Measurements from ENCODE around the gene PGLYRP1. TPM values are rescaled to one million over a fixed set of nuclear protein-coding genes. Genes with fewer than 3 reads are reported as not detected.
A peak's percentile ranks its signal among the peaks of the same experiment; 100 is the strongest.

The PGLYRP1 gene
- total RNA-seq, 1 experiment from 2014 or later: not detected

GRCh38 chr19:46018729-46019251 is 4.1 kb downstream of the PGLYRP1 start:
- no peak overlapping the region for H3K27ac ChIP-seq
- ChIA-PET CTCF (interaction anchor here (0.7 to 1.0 kb wide), 2 partner anchors 10 to 73 kb away, joined by 5 to 6 read pairs; no protein-coding TSS in a partner anchor), POLR2A (ENCODE audit: unreplicated experiment) (interaction anchor here (0.6 kb wide), 1 partner anchor 23 kb away, joined by 3 read pairs; the partner anchor contains the start of gene CCDC61)
- BruUV-seq (replicated peaks): no TSS peak
- peaks cover 7% of the 10 kb centered on the region; the same call in 1 of the 2 replicates for H3K4me1 ChIP-seq (replicated peaks; ENCODE audit: insufficient read depth)
- no peak for DNase-seq
- H2AFZ ChIP-seq: no peak overlapping the region
- H3K36me3 ChIP-seq (ENCODE audit: low read depth): no peaks in the 10 kb centered on the region
- no peaks in the 10 kb centered on the region for H3K27me3 ChIP-seq (ENCODE audit: insufficient read depth, low read depth)
- H3K9me3 ChIP-seq (ENCODE audit: insufficient read depth, low read depth): no peaks in the 10 kb centered on the region
- peaks cover 5% of the 10 kb centered on the region; the same call in 1 of the 2 replicates for H4K20me1 ChIP-seq (ENCODE audit: insufficient read depth)
- H3K4me2 ChIP-seq: no peak overlapping the region
- intact Hi-C loops (cut with micrococcal nuclease; ENCODE audit: unreplicated experiment): loop anchor here (5.0 kb wide), 1 partner anchor 136 kb away; no protein-coding TSS in a partner anchor
- no peak for TF ChIP-seq CTCF (conservative IDR thresholded peaks at IDR 0.05)
- TF ChIP-seq EZH2 (IDR thresholded peaks at IDR 0.05; ENCODE audit: low read depth): no peak
- no peaks in the 10 kb centered on the region for H3K9me2 ChIP-seq (ENCODE audit: insufficient read depth)
- no peaks in the 10 kb centered on the region for H3K79me2 ChIP-seq (ENCODE audit: low read depth)
- peaks cover 9% of the 10 kb centered on the region for H3F3A ChIP-seq (ENCODE audit: insufficient read depth, low read depth)
- no peak overlapping the region for H3K4me3 ChIP-seq

GRCh38 chr19:46017874-46018675 is 4.8 kb downstream of the PGLYRP1 start:
- no peak overlapping the region for H3K27ac ChIP-seq
- no peak for TF ChIP-seq EZH2 (IDR thresholded peaks at IDR 0.05; ENCODE audit: low read depth)
- no peak for TF ChIP-seq CTCF (conservative IDR thresholded peaks at IDR 0.05)
- no peak overlapping the region for H3K4me3 ChIP-seq
- CTCF ChIA-PET: interaction anchor here (0.7 to 1.0 kb wide), 2 partner anchors 11 to 73 kb away, joined by 5 to 6 read pairs; no protein-coding TSS in a partner anchor
- H4K20me1 ChIP-seq (ENCODE audit: insufficient read depth): peaks cover 5% of the 10 kb centered on the region; the same call in 1 of the 2 replicates
- no peaks in the 10 kb centered on the region for H3K36me3 ChIP-seq (ENCODE audit: low read depth)
- no peak overlapping the region for H2AFZ ChIP-seq
- DNase-seq: no peak
- intact Hi-C loops (cut with micrococcal nuclease; ENCODE audit: unreplicated experiment): loop anchor here (5.0 kb wide), 1 partner anchor 136 kb away; no protein-coding TSS in a partner anchor
- H3K4me2 ChIP-seq: no peak overlapping the region
- H3K4me1 ChIP-seq (replicated peaks; ENCODE audit: insufficient read depth): peaks cover 7% of the 10 kb centered on the region; the same call in 1 of the 2 replicates
- no peaks in the 10 kb centered on the region for H3K27me3 ChIP-seq (ENCODE audit: insufficient read depth, low read depth)
- no peaks in the 10 kb centered on the region for H3K9me3 ChIP-seq (ENCODE audit: insufficient read depth, low read depth)
- BruUV-seq (replicated peaks): no TSS peak
- H3K9me2 ChIP-seq (ENCODE audit: insufficient read depth): no peaks in the 10 kb centered on the region
- POLR2A ChIA-PET (ENCODE audit: unreplicated experiment): no interaction called here
- H3K79me2 ChIP-seq (ENCODE audit: low read depth): no peaks in the 10 kb centered on the region
- peaks cover 8% of the 10 kb centered on the region for H3F3A ChIP-seq (ENCODE audit: insufficient read depth, low read depth)

GRCh38 chr19:46017095-46017429 is 5.8 kb downstream of the PGLYRP1 start:
- DNase-seq: no peak
- Histone ChIP-seq H3K4me2 (no peak overlapping the region), H3K27ac (no peak overlapping the region), H3K27me3 (ENCODE audit: insufficient read depth, low read depth) (no peaks in the 10 kb centered on the region), H3K4me1 (replicated peaks; ENCODE audit: insufficient read depth) (peaks cover 7% of the 10 kb centered on the region; the same call in 1 of the 2 replicates), H3K9me3 (ENCODE audit: insufficient read depth, low read depth) (no peaks in the 10 kb centered on the region), H3K4me3 (no peak overlapping the region), H4K20me1 (ENCODE audit: insufficient read depth) (peaks cover 5% of the 10 kb centered on the region; the same call in 1 of the 2 replicates), H3K79me2 (ENCODE audit: low read depth) (no peaks in the 10 kb centered on the region), H3F3A (ENCODE audit: insufficient read depth, low read depth) (peaks cover 8% of the 10 kb centered on the region), H3K9me2 (ENCODE audit: insufficient read depth) (no peaks in the 10 kb centered on the region), H2AFZ (no peak overlapping the region), H3K36me3 (ENCODE audit: low read depth) (no peaks in the 10 kb centered on the region)
- intact Hi-C loops (cut with micrococcal nuclease; ENCODE audit: unreplicated experiment): loop anchor here (5.0 kb wide), 1 partner anchor 135 kb away; no protein-coding TSS in a partner anchor
- TF ChIP-seq CTCF (conservative IDR thresholded peaks at IDR 0.05) (peak; percentile 61), EZH2 (IDR thresholded peaks at IDR 0.05; ENCODE audit: low read depth) (no peak)
- POLR2A ChIA-PET (ENCODE audit: unreplicated experiment): interaction anchor here (0.6 to 1.0 kb wide), 3 partner anchors 22 to 115 kb away, joined by 3 to 7 read pairs (median 4); partner anchors contain the start of genes CCDC61 and MYPOP
- BruUV-seq (replicated peaks): no TSS peak
- CTCF ChIA-PET: interaction anchor here (0.6 to 0.9 kb wide), 5 partner anchors 10 to 255 kb away, joined by 3 to 4 read pairs (median 3); partner anchors contain the start of gene MYPOP
